IMR-90 (cell line): ENCODE data around the gene NFATC3. TPM values are rescaled to one million over a fixed set of nuclear protein-coding genes. Genes with fewer than 3 reads are reported as not detected.

Experiments
- ATAC-seq: fragments of 200-7000 bp; cut with Tn5 transposase; 2 replicates; pipeline ENCODE4 v1.9.1; 2020; ENCODE audit warnings: low read depth, mild to moderate bottlenecking, moderate library complexity
- BruUV-seq: library from RNA; stranded (reverse); fragments of 400-500 nt; replicated peaks from 2 replicates; lab custom pipeline; 2021; lab: Mats Ljungman, UMichigan
- CTCF ChIA-PET: fragments of 300-600 bp; formaldehyde crosslinking; extraction: SDS; loops from one replicate; lab custom pipeline; 2021; ENCODE audit warnings: antibody characterized with exemption; lab: Yijun Ruan, JAX
- POLR2A ChIA-PET: fragments of 300-600 bp; sonication (Branson Sonifier 250); formaldehyde crosslinking; loops from one replicate; lab custom pipeline; 2022; ENCODE audit warnings: antibody characterized with exemption; ENCODE audit not compliant: unreplicated experiment; lab: Charles Lee
- DNase-seq: peaks from one replicate; pipeline ENCODE4 v3.0.0; 2013
- H2AFZ ChIP-seq: replicated peaks from 2 replicates; pipeline ENCODE3; 2013; ENCODE audit warnings: low read length, mild to moderate bottlenecking; ENCODE audit not compliant: poor library complexity
- H2AK5ac ChIP-seq: 2 replicates; pipeline ENCODE4 v1.6.1; 2013; ENCODE audit warnings: low read depth, low read length, inconsistent platforms
- H2AK9ac ChIP-seq: replicated peaks from 2 replicates; pipeline ENCODE3; 2013; ENCODE audit warnings: mild to moderate bottlenecking, low read depth, low read length, moderate library complexity; ENCODE audit not compliant: poor library complexity
- H2BK120ac ChIP-seq: 2 replicates; pipeline ENCODE4 v1.6.1; 2013; ENCODE audit warnings: low read depth, low read length, inconsistent platforms
- H2BK15ac ChIP-seq: 3 replicates; pipeline ENCODE4 v1.6.1; 2013; ENCODE audit warnings: low read depth, low read length, inconsistent platforms
- H2BK20ac ChIP-seq: 2 replicates; pipeline ENCODE4 v1.6.1; 2013; ENCODE audit warnings: low read depth, mild to moderate bottlenecking, inconsistent platforms, low read length, moderate library complexity
- H2BK5ac ChIP-seq: 2 replicates; pipeline ENCODE4 v1.6.1; 2013; ENCODE audit warnings: mild to moderate bottlenecking, low read depth, low read length, inconsistent platforms; ENCODE audit not compliant: poor library complexity, severe bottlenecking
- H3K14ac ChIP-seq: replicated peaks from 2 replicates; pipeline ENCODE4 v1.6.1; 2013; ENCODE audit warnings: low read depth, low read length, inconsistent platforms
- H3K18ac ChIP-seq: 2 replicates; pipeline ENCODE4 v1.6.1; 2013; ENCODE audit warnings: low read depth, low read length, control low read depth
- H3K23ac ChIP-seq: 2 replicates; pipeline ENCODE4 v1.6.1; 2013; ENCODE audit warnings: low read depth, low read length, inconsistent platforms
- H3K27ac ChIP-seq: 2 replicates; pipeline ENCODE4 v1.5.1; 2013; ENCODE audit warnings: mild to moderate bottlenecking, control low read depth, low read length; ENCODE audit not compliant: insufficient read depth
- H3K27me3 ChIP-seq: 2 replicates; pipeline ENCODE4 v1.6.1; 2013; ENCODE audit warnings: low read length; ENCODE audit not compliant: control insufficient read depth, insufficient read depth
- H3K36me3 ChIP-seq: 2 replicates; pipeline ENCODE4 v1.6.1; 2013; ENCODE audit warnings: low read length, mixed read lengths; ENCODE audit not compliant: control insufficient read depth, insufficient read depth
- H3K4ac ChIP-seq: 2 replicates; pipeline ENCODE4 v1.6.1; 2013; ENCODE audit warnings: low read depth, low read length, inconsistent platforms
- H3K4me1 ChIP-seq: 2 replicates; pipeline ENCODE4 v1.6.1; 2013; ENCODE audit warnings: low read length, mixed read lengths; ENCODE audit not compliant: control insufficient read depth, insufficient read depth
- H3K4me2 ChIP-seq: 2 replicates; pipeline ENCODE4 v1.6.1; 2013; ENCODE audit warnings: low read depth, mild to moderate bottlenecking, control low read depth, low read length, moderate library complexity
- H3K4me3 ChIP-seq: 2 replicates; pipeline ENCODE4 v1.5.1; 2013; ENCODE audit warnings: low read depth, mild to moderate bottlenecking, control low read depth, low read length, moderate library complexity; ENCODE audit not compliant: insufficient read depth
- H3K56ac ChIP-seq: 2 replicates; pipeline ENCODE4 v1.6.1; 2013; ENCODE audit warnings: low read length, inconsistent platforms; ENCODE audit not compliant: insufficient read depth; ENCODE audit errors: extremely low read depth
- H3K79me1 ChIP-seq, 2 experiments: 2 replicates each; pipeline ENCODE4 v1.6.1; 2013; ENCODE audit warnings: low read length in 2 of 2, inconsistent platforms in 1 of 2, low read depth in 1 of 2
- H3K9ac ChIP-seq: 2 replicates; pipeline ENCODE4 v1.6.1; 2013; ENCODE audit warnings: low read depth, low read length, control low read depth
- H3K9me1 ChIP-seq: 2 replicates; pipeline ENCODE4 v1.6.1; 2013; ENCODE audit warnings: low read length, inconsistent platforms; ENCODE audit not compliant: insufficient read depth
- H3K9me3 ChIP-seq: 2 replicates; pipeline ENCODE4 v1.6.1; 2013; ENCODE audit warnings: low read length; ENCODE audit not compliant: control insufficient read depth, insufficient read depth
- H4K20me1 ChIP-seq: 2 replicates; pipeline ENCODE4 v1.6.1; 2013; ENCODE audit warnings: low read length, inconsistent platforms; ENCODE audit not compliant: insufficient read depth
- H4K5ac ChIP-seq: 2 replicates; pipeline ENCODE4 v1.6.1; 2013; ENCODE audit warnings: mild to moderate bottlenecking, low read depth, low read length, control low read depth
- H4K8ac ChIP-seq, 2 experiments: 2 replicates each; pipeline ENCODE4 v1.6.1; 2013; ENCODE audit warnings: low read depth in 2 of 2, low read length in 2 of 2, control low read depth in 1 of 2, inconsistent platforms in 1 of 2
- H4K91ac ChIP-seq: 2 replicates; pipeline ENCODE4 v1.6.1; 2013; ENCODE audit warnings: low read depth, low read length, inconsistent platforms; ENCODE audit not compliant: insufficient read depth
- BHLHE40 ChIP-seq: fragments of 150-350 bp; IDR thresholded peaks from 2 replicates; pipeline ENCODE4 v1.6.1; 2016; ENCODE audit warnings: mild to moderate bottlenecking, low read depth, low read length
- CEBPB ChIP-seq: IDR thresholded peaks from 2 replicates; pipeline ENCODE4 v1.6.1; 2012; ENCODE audit warnings: low read depth, low read length, improper control_type of control experiment
- CHD1 ChIP-seq: IDR thresholded peaks from 2 replicates; pipeline ENCODE4 v1.6.1; 2012; ENCODE audit warnings: low read depth, low read length, improper control_type of control experiment
- FOS ChIP-seq: fragments of 150-350 bp; IDR thresholded peaks from 2 replicates; pipeline ENCODE4 v1.6.1; 2016; ENCODE audit warnings: low read depth, low read length
- MAFK ChIP-seq: IDR thresholded peaks from 2 replicates; pipeline ENCODE4 v1.6.1; 2012; ENCODE audit warnings: low read depth, low read length, improper control_type of control experiment
- MAZ ChIP-seq: IDR thresholded peaks from 2 replicates; pipeline ENCODE4 v1.6.1; 2012; ENCODE audit warnings: low read depth, mild to moderate bottlenecking, low read length, improper control_type of control experiment, moderate library complexity, borderline replicate concordance
- POLR2A ChIP-seq: IDR thresholded peaks from 2 replicates; pipeline ENCODE4 v1.6.1; 2012; ENCODE audit warnings: mild to moderate bottlenecking, low read depth, low read length
- RAD21 ChIP-seq: IDR thresholded peaks from 2 replicates; pipeline ENCODE4 v1.6.1; 2012; ENCODE audit warnings: low read length, improper control_type of control experiment
- RCOR1 ChIP-seq: IDR thresholded peaks from 2 replicates; pipeline ENCODE4 v1.6.1; 2012; ENCODE audit warnings: mild to moderate bottlenecking, low read length, improper control_type of control experiment; ENCODE audit not compliant: insufficient replicate concordance
- SMC3 ChIP-seq: fragments of 150-350 bp; IDR thresholded peaks from 2 replicates; pipeline ENCODE4 v1.6.1; 2016; ENCODE audit warnings: low read depth, mild to moderate bottlenecking, antibody characterized with exemption, low read length, moderate library complexity
- WGBS, 2 experiments: methylation state at CpG; one replicate each; pipeline versions ENCODE4 v1.1.5 to v1.1.7; 2013; ENCODE audit warnings: missing lambda C conversion rate in 2 of 2; ENCODE audit not compliant: insufficient read length in 1 of 2; ENCODE audit errors: extremely low coverage in 2 of 2; 5-methylcytosine and 5-hydroxymethylcytosine counted together
- dilution Hi-C: fragments of 300-500 bp; cut with HindIII; formaldehyde crosslinking; loops from one replicate; pipeline ENCODE4 v1.14.3; 2018; ENCODE audit warnings: low sequenced_read_pairs; ENCODE audit not compliant: unreplicated experiment
- in situ Hi-C: fragments of 300-500 bp; cut with MboI; formaldehyde crosslinking; loops from 3 replicates; pipeline ENCODE4 v1.14.3; 2019; ENCODE audit warnings: low sequenced_read_pairs, inconsistent platforms, mixed read lengths
- intact Hi-C: fragments of 100-400 bp; cut with micrococcal nuclease; formaldehyde crosslinking; loops from 2 replicates; pipeline ENCODE4 v1.10.0; 2022
- polyA plus RNA-seq, 3 experiments: library from polyadenylated mRNA; depleted of rRNA; stranded (reverse); fragments of >200 nt; gene quantifications; 2 replicates each; pipeline ENCODE4 v1.2.3, GENCODE V29; 2012; ENCODE audit warnings: low replicate concordance in 1 of 3
- total RNA-seq: library from RNA; depleted of rRNA; stranded (reverse); fragments of >200 nt; gene quantifications from 2 replicates; pipeline ENCODE4 v1.2.3, GENCODE V29; 2012
- TF ChIP-seq, protein P1 (sequence below): fragments of 150-350 bp; IDR thresholded peaks from 2 replicates; pipeline ENCODE4 v1.6.1; 2016; ENCODE audit warnings: low read depth, mild to moderate bottlenecking, low read length, moderate library complexity, borderline replicate concordance
- TF ChIP-seq, protein P2 (sequence below): fragments of 150-350 bp; IDR thresholded peaks from 2 replicates; pipeline ENCODE4 v1.6.1; 2017; ENCODE audit warnings: mild to moderate bottlenecking, antibody characterized with exemption, low read length, low read depth
- TF ChIP-seq, protein P3 (sequence below): conservative IDR thresholded peaks from 2 replicates; pipeline ENCODE4 v1.5.1; 2012; ENCODE audit warnings: mild to moderate bottlenecking, low read depth, low read length, improper control_type of control experiment

The NFATC3 gene
- total and polyA plus RNA-seq, 2 of the 4 experiments (the other 2 are of a cell fraction), result 6.3 to 21.5 TPM

DNA sequence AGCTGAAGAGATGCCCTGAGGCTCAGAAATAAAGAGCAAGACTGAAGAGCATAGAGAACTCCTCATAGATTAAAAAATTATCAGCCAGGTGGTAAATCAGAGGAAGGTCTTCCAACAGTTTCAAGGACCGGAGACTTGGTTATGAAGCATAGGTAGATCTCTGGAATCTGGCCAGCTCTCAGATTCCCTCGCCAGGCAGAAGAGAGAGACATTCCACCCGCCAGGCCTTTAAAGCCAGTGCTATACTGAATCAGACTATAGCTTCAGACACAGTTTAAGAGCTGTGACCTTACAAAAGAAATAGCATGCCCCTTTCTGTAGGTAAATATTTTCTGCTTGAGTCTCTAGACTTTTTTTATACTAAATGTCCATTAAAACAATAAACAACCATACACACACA is 70.3 kb downstream of the NFATC3 start:
- Histone ChIP-seq H2BK5ac (no peak overlapping the region), H3K56ac (no peak overlapping the region), H4K5ac (no peak overlapping the region), H2AK5ac (no peak overlapping the region), H4K20me1 (no peaks in the 10 kb centered on the region), H2AK9ac (no peak overlapping the region), H2BK20ac (no peak overlapping the region), H3K9me3 (no peaks in the 10 kb centered on the region), H2BK120ac (no peak overlapping the region), H3K27me3 (no peaks in the 10 kb centered on the region), H2AFZ (no peak overlapping the region), H3K4ac (no peak overlapping the region), H3K79me1 (peaks cover 0 to 9% of the 10 kb centered on the region in 2 experiments; a peak in 2 of 4 replicates), H3K4me1 (no peaks in the 10 kb centered on the region), H3K23ac (no peak overlapping the region), H3K27ac (no peak overlapping the region), H2BK15ac (no peak overlapping the region), H3K4me2 (no peak overlapping the region), H4K91ac (no peak overlapping the region), H3K14ac (no peak overlapping the region), H3K9me1 (peaks cover 6% of the 10 kb centered on the region), H4K8ac (no peak overlapping the region), H3K9ac (no peak overlapping the region), H3K36me3 (peaks cover 3% of the 10 kb centered on the region), H3K4me3 (no peak overlapping the region), H3K18ac (no peak overlapping the region)
- ATAC-seq, result no peak
- ChIA-PET CTCF (no interaction called here), POLR2A (no interaction called here)
- no CpG with 5 or more reads among the region's 3 CpGs for WGBS, 2 experiments
- in situ Hi-C loops, result no loop called here
- TF ChIP-seq MAFK (no peak), RAD21 (no peak), RCOR1 (no peak), FOS (no peak), CEBPB (no peak), MAZ (no peak), BHLHE40 (no peak), SMC3 (no peak), POLR2A (no peak), CHD1 (no peak)
- TF ChIP-seq, protein P1, sequence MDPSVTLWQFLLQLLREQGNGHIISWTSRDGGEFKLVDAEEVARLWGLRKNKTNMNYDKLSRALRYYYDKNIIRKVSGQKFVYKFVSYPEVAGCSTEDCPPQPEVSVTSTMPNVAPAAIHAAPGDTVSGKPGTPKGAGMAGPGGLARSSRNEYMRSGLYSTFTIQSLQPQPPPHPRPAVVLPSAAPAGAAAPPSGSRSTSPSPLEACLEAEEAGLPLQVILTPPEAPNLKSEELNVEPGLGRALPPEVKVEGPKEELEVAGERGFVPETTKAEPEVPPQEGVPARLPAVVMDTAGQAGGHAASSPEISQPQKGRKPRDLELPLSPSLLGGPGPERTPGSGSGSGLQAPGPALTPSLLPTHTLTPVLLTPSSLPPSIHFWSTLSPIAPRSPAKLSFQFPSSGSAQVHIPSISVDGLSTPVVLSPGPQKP, result no peak
- TF ChIP-seq, protein P2, sequence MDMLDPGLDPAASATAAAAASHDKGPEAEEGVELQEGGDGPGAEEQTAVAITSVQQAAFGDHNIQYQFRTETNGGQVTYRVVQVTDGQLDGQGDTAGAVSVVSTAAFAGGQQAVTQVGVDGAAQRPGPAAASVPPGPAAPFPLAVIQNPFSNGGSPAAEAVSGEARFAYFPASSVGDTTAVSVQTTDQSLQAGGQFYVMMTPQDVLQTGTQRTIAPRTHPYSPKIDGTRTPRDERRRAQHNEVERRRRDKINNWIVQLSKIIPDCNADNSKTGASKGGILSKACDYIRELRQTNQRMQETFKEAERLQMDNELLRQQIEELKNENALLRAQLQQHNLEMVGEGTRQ, result no peak
- TF ChIP-seq, protein P3, sequence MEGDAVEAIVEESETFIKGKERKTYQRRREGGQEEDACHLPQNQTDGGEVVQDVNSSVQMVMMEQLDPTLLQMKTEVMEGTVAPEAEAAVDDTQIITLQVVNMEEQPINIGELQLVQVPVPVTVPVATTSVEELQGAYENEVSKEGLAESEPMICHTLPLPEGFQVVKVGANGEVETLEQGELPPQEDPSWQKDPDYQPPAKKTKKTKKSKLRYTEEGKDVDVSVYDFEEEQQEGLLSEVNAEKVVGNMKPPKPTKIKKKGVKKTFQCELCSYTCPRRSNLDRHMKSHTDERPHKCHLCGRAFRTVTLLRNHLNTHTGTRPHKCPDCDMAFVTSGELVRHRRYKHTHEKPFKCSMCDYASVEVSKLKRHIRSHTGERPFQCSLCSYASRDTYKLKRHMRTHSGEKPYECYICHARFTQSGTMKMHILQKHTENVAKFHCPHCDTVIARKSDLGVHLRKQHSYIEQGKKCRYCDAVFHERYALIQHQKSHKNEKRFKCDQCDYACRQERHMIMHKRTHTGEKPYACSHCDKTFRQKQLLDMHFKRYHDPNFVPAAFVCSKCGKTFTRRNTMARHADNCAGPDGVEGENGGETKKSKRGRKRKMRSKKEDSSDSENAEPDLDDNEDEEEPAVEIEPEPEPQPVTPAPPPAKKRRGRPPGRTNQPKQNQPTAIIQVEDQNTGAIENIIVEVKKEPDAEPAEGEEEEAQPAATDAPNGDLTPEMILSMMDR, result no peak
- no peak for DNase-seq
- dilution Hi-C loops, result no loop called here
- intact Hi-C loops, result loop anchor here (5.0 kb wide), 1 partner anchor 47 kb away; no protein-coding TSS in a partner anchor
- no TSS peak for BruUV-seq
